SK-N-SH (cell line): Measurements from ENCODE around the gene CST9L. TPM values are rescaled to one million over a fixed set of nuclear protein-coding genes. Genes with fewer than 3 reads are reported as not detected.

Experiments used
- CTCF ChIA-PET: fragments of 300-600, 350-600 bp; formaldehyde crosslinking; extraction: SDS; loops from one replicate; lab custom pipeline; 2021; lab: Yijun Ruan, JAX
- POLR2A ChIA-PET: fragments of 350-600 bp; sonication (Branson Sonifier 250); formaldehyde crosslinking; extraction: SDS; loops from one replicate; lab custom pipeline; 2020; ENCODE audit warnings: antibody characterized with exemption, inconsistent platforms; lab: Yijun Ruan, JAX
- DNase-seq: peaks from one replicate; pipeline ENCODE4 v3.0.0; 2012
- H2AFZ ChIP-seq: fragments of 200-600 bp; sonication (generic); 2 replicates; pipeline ENCODE4 v1.8.1; 2016; ENCODE audit warnings: antibody characterized with exemption, mild to moderate bottlenecking, low read depth
- H3F3A ChIP-seq: fragments of 200-600 bp; sonication (generic); replicated peaks from 2 replicates; pipeline ENCODE3; 2016; ENCODE audit warnings: antibody characterized with exemption, mild to moderate bottlenecking; ENCODE audit not compliant: insufficient read depth
- H3K27ac ChIP-seq, 2 experiments: fragments of 200-500 bp in 1 of 2; fragments of 200-600 bp in 1 of 2; sonication (Bioruptor generic) in 1 of 2; sonication (generic), shearing (Covaris generic) in 1 of 2; 2 replicates each; pipeline versions ENCODE4 v1.5.1 to v1.6.1; 2014 to 2016; ENCODE audit warnings: low read depth in 2 of 2, inconsistent platforms in 1 of 2, low read length in 1 of 2, mild to moderate bottlenecking in 1 of 2, mixed read lengths in 1 of 2
- H3K27me3 ChIP-seq: fragments of 200-600 bp; sonication (generic), shearing (Covaris generic); 2 replicates; pipeline ENCODE4 v1.6.1; 2016; ENCODE audit warnings: mixed run types; ENCODE audit not compliant: insufficient read depth
- H3K36me3 ChIP-seq, 2 experiments: fragments of 200-500 bp in 1 of 2; fragments of 200-600 bp in 1 of 2; sonication (Bioruptor generic) in 1 of 2; sonication (generic) in 1 of 2; replicated peaks in 1 of 2; 2 replicates each; pipeline versions ENCODE3 to v1.5.1; 2014 to 2016; ENCODE audit warnings: low read length in 1 of 2, mild to moderate bottlenecking in 1 of 2; ENCODE audit not compliant: insufficient read depth in 2 of 2, control insufficient read depth in 1 of 2
- H3K4me1 ChIP-seq, 2 experiments: fragments of 200-500 bp in 1 of 2; fragments of 200-600 bp in 1 of 2; sonication (Bioruptor generic) in 1 of 2; sonication (generic), shearing (Covaris generic) in 1 of 2; 2 replicates each; pipeline versions ENCODE4 v1.5.1 to v1.6.1; 2014 to 2016; ENCODE audit warnings: low read depth in 1 of 2, low read length in 1 of 2, mixed run types in 1 of 2; ENCODE audit not compliant: insufficient read depth in 2 of 2, control insufficient read depth in 1 of 2
- H3K4me2 ChIP-seq: fragments of 200-600 bp; sonication (generic), shearing (Covaris generic); 2 replicates; pipeline ENCODE4 v1.6.1; 2017; ENCODE audit warnings: mixed run types
- H3K4me3 ChIP-seq, 2 experiments: fragments of 200-500 bp in 1 of 2; fragments of 200-600 bp in 1 of 2; sonication (Bioruptor generic) in 1 of 2; sonication (generic), shearing (Covaris generic) in 1 of 2; 2 replicates each; pipeline versions ENCODE4 v1.5.1 to v1.8.1; 2014 to 2016; ENCODE audit warnings: low read depth in 2 of 2, inconsistent platforms in 1 of 2, low read length in 1 of 2, mild to moderate bottlenecking in 1 of 2, mixed read lengths in 1 of 2, moderate library complexity in 1 of 2
- H3K79me2 ChIP-seq: fragments of 200-600 bp; sonication (generic); 2 replicates; pipeline ENCODE4 v1.8.1; 2017; ENCODE audit warnings: mild to moderate bottlenecking; ENCODE audit not compliant: insufficient read depth
- H3K9ac ChIP-seq: fragments of 200-600 bp; sonication (generic); 2 replicates; pipeline ENCODE4 v1.6.1; 2017; ENCODE audit warnings: mixed run types
- H3K9me2 ChIP-seq: fragments of 200-600 bp; sonication (generic); 2 replicates; pipeline ENCODE4 v1.6.1; 2017; ENCODE audit warnings: mixed run types
- H3K9me3 ChIP-seq: fragments of 200-600 bp; sonication (generic); 2 replicates; pipeline ENCODE4 v1.6.1; 2017; ENCODE audit warnings: mixed run types, mild to moderate bottlenecking, moderate library complexity
- H4K20me1 ChIP-seq: fragments of 200-600 bp; sonication (generic); 2 replicates; pipeline ENCODE4 v1.6.1; 2017; ENCODE audit warnings: mild to moderate bottlenecking, mixed run types; ENCODE audit not compliant: insufficient read depth
- CHD2 ChIP-seq: fragments of 150-350 bp; IDR thresholded peaks from 2 replicates; pipeline ENCODE4 v1.6.1; 2018; ENCODE audit warnings: low read length; ENCODE audit not compliant: partially characterized antibody
- CTCF ChIP-seq: fragments of 200-600 bp; sonication (generic); IDR thresholded peaks from 2 replicates; pipeline ENCODE4 v1.6.1; 2017; ENCODE audit warnings: antibody characterized with exemption, mild to moderate bottlenecking, moderate library complexity
- ELF1 ChIP-seq: IDR thresholded peaks from 2 replicates; pipeline ENCODE4 v1.4.0; 2012
- EP300 ChIP-seq, 2 experiments: IDR thresholded peaks; 2 replicates each; pipeline versions ENCODE4 v1.4.0 to v1.6.1; 2012; ENCODE audit warnings: borderline replicate concordance in 1 of 2, low read depth in 1 of 2, low read length in 1 of 2
- FOXM1 ChIP-seq: IDR thresholded peaks from 2 replicates; pipeline ENCODE4 v1.4.0; 2012; ENCODE audit warnings: low read depth, mild to moderate bottlenecking
- GATA2 ChIP-seq: sonication (generic); formaldehyde crosslinking; IDR thresholded peaks from 2 replicates; pipeline ENCODE4 v1.5.0; 2020; ENCODE audit warnings: mild to moderate bottlenecking, missing genetic modification reagents
- RCOR1 ChIP-seq: fragments of 150-350 bp; IDR thresholded peaks from 2 replicates; pipeline ENCODE4 v1.6.1; 2017; ENCODE audit warnings: antibody characterized with exemption, low read length
- SIN3A ChIP-seq: IDR thresholded peaks from 2 replicates; pipeline ENCODE4 v1.6.1; 2012; ENCODE audit warnings: low read depth, mild to moderate bottlenecking, low read length, moderate library complexity, borderline replicate concordance
- USF2 ChIP-seq: fragments of 150-350 bp; IDR thresholded peaks from 2 replicates; pipeline ENCODE4 v1.6.1; 2017; ENCODE audit warnings: antibody characterized with exemption, low read length, low read depth, borderline replicate concordance
- YY1 ChIP-seq: IDR thresholded peaks from 2 replicates; pipeline ENCODE4 v1.4.0; 2012; ENCODE audit warnings: low read depth, mild to moderate bottlenecking
- ZBTB33 ChIP-seq: IDR thresholded peaks from 2 replicates; pipeline ENCODE4 v1.4.0; 2012; ENCODE audit warnings: low read depth, borderline replicate concordance
- WGBS: methylation state at CpG from one replicate; pipeline ENCODE4 v1.1.6; 2017; ENCODE audit warnings: low lambda C conversion rate; 5-methylcytosine and 5-hydroxymethylcytosine counted together
- polyA plus RNA-seq, 3 experiments: library from polyadenylated mRNA; depleted of rRNA; stranded (reverse); fragments of >200 nt; gene quantifications; 2 replicates each; pipeline ENCODE4 v1.2.3, GENCODE V29; 2012

The CST9L gene
- polyA plus RNA-seq, 1 of the 3 experiments (the other 2 are of a cell fraction), result not detected

GRCh38 chr20:23540624-23541023 lies 27.7 kb downstream of the CST9L start (continued):
- TF ChIP-seq EP300 (IDR thresholded peaks at IDR 0.05; ENCODE audit: borderline replicate concordance in 1 of 2, low read depth in 1 of 2, low read length in 1 of 2) (no peak), RCOR1 (no peak), CTCF (no peak)
- TF ChIP-seq, all 33 proteins: peak for 0

- Histone ChIP-seq H2AFZ (no peak overlapping the region), H3K4me2 (no peak overlapping the region), H3K4me1 (no peaks in the 10 kb centered on the region), H4K20me1 (no peaks in the 10 kb centered on the region), H3K36me3 (no peaks in the 10 kb centered on the region), H3K9ac (no peak overlapping the region), H3K9me3 (no peaks in the 10 kb centered on the region), H3F3A (no peaks in the 10 kb centered on the region), H3K4me3 (no peak overlapping the region), H3K79me2 (no peaks in the 10 kb centered on the region), H3K27me3 (no peaks in the 10 kb centered on the region), H3K9me2 (no peaks in the 10 kb centered on the region), H3K27ac (no peak overlapping the region)
- 5% methylated on average over 3 of the region's 3 CpGs for WGBS
- TF ChIP-seq CTCF, result no peak
- no peak for TF ChIP-seq FOXM1
- TF ChIP-seq CHD2, result no peak
- no peak for TF ChIP-seq USF2
- no peak for TF ChIP-seq ELF1
- TF ChIP-seq GATA2 (CRISPR knock-in tag), result no peak
- no peak for TF ChIP-seq SIN3A
- no peak for TF ChIP-seq YY1
- no peak for TF ChIP-seq ZBTB33
- CTCF ChIA-PET, result no interaction called here
- DNase-seq, result no peak
- POLR2A ChIA-PET, result no interaction called here
Observed at GRCh38 chr20:23537030-23537429, 31.3 kb downstream of the CST9L start.
